ENCODE data around the gene TMEM259. TPM values are rescaled to one million over a fixed set of nuclear protein-coding genes. Genes with fewer than 3 reads are reported as not detected.
A peak's percentile ranks its signal among the peaks of the same experiment; 100 is the strongest.

Gene TMEM259
- total and polyA plus RNA-seq, 7 donors: 67.1 to 133 (median 88.8) TPM

GRCh38 chr19:1011831-1012333 is 9.0 kb downstream of the TMEM259 start:
- DNase-seq: no peak
- no peak overlapping the region for H3K27ac ChIP-seq
- 88 to 95% (median 90%) methylated on average over 31 to 36 of the region's 36 CpGs for WGBS, 3 donors
- no peak overlapping the region for H3K4me3 ChIP-seq
- peaks cover 27% of the 10 kb centered on the region for H3K4me1 ChIP-seq
- intact Hi-C loops (cut with DNase I): no loop called here
- no peaks in the 10 kb centered on the region for H3K9me3 ChIP-seq
- peaks cover 13 to 59% of the 10 kb centered on the region in 2 donors for H3K36me3 ChIP-seq (ENCODE audit: insufficient read depth in 1 of 2, low read depth in 1 of 2)
- no peaks in the 10 kb centered on the region for H3K27me3 ChIP-seq (ENCODE audit: insufficient read depth in 3 of 3, low read length in 2 of 3)
- no peak for TF ChIP-seq CTCF (IDR thresholded peaks at IDR 0.05)
- ATAC-seq: no peak

GRCh38 chr19:1010586-1011510 is 10.1 kb downstream of the TMEM259 start:
- peaks cover 17% of the 10 kb centered on the region for H3K4me1 ChIP-seq
- TF ChIP-seq CTCF (IDR thresholded peaks at IDR 0.05): no peak
- ATAC-seq: no peak
- no peak overlapping the region for H3K27ac ChIP-seq
- H3K27me3 ChIP-seq (ENCODE audit: insufficient read depth in 3 of 3, low read length in 2 of 3): no peaks in the 10 kb centered on the region
- WGBS, 3 donors: 91 to 93% (median 92%) methylated on average over 47 to 56 of the region's 56 CpGs
- no peak overlapping the region for H3K4me3 ChIP-seq
- H3K36me3 ChIP-seq (ENCODE audit: insufficient read depth in 1 of 2, low read depth in 1 of 2): peaks cover 13 to 59% of the 10 kb centered on the region in 2 donors
- DNase-seq: peak in 1 of 2 donors; percentile 52
- intact Hi-C loops (cut with DNase I): no loop called here
- H3K9me3 ChIP-seq: no peaks in the 10 kb centered on the region

GRCh38 chr19:1009981-1010538 is 10.9 kb downstream of the TMEM259 start:
- no peaks in the 10 kb centered on the region for H3K9me3 ChIP-seq
- DNase-seq (peak in 1 of 2 donors; percentile 54), ATAC-seq (no peak)
- no peak overlapping the region for H3K27ac ChIP-seq
- WGBS, 3 donors: 85 to 89% (median 86%) methylated on average over 26 to 29 of the region's 29 CpGs
- H3K4me3 ChIP-seq: no peak overlapping the region
- no peak for TF ChIP-seq CTCF (IDR thresholded peaks at IDR 0.05)
- intact Hi-C loops (cut with DNase I): no loop called here
- H3K36me3 ChIP-seq (ENCODE audit: insufficient read depth in 1 of 2, low read depth in 1 of 2): peaks cover 13 to 59% of the 10 kb centered on the region in 2 donors
- no peaks in the 10 kb centered on the region for H3K27me3 ChIP-seq (ENCODE audit: insufficient read depth in 3 of 3, low read length in 2 of 3)
- peaks cover 9% of the 10 kb centered on the region for H3K4me1 ChIP-seq

GRCh38 chr19:1009041-1009980 is 11.6 kb downstream of the TMEM259 start:
- H3K4me3 ChIP-seq: no peak overlapping the region
- no peak for TF ChIP-seq CTCF (IDR thresholded peaks at IDR 0.05)
- peak in 1 of 4 donors; percentile 14 for ATAC-seq
- intact Hi-C loops (cut with DNase I): no loop called here
- H3K36me3 ChIP-seq (ENCODE audit: insufficient read depth in 1 of 2, low read depth in 1 of 2): peaks cover 13 to 58% of the 10 kb centered on the region in 2 donors
- no peak overlapping the region for H3K27ac ChIP-seq
- H3K4me1 ChIP-seq: peaks cover 1% of the 10 kb centered on the region
- H3K27me3 ChIP-seq (ENCODE audit: insufficient read depth in 3 of 3, low read length in 2 of 3): no peaks in the 10 kb centered on the region
- no peaks in the 10 kb centered on the region for H3K9me3 ChIP-seq
- peak in 1 of 2 donors; percentile 64 for DNase-seq
- 84 to 86% (median 86%) methylated on average over 72 to 92 of the region's 92 CpGs for WGBS, 3 donors
